ENCODE data around the gene IL15RA.

IL15RA gene

GRCh38 chr10:5977471-5978229 lies at the start of gene IL15RA:
IL15RA (minus strand) TSS chr10:5977543; CDS start chr10:5977492, 51 bp downstream.
- DNase-seq = peak; percentile 85 to 88

GRCh38 chr10:6025683-6026255 lies 48.4 kb upstream of the IL15RA start:
- no peak for DNase-seq

- DNase-seq = no peak
These were observed 47.0 kb upstream of the IL15RA start for GRCh38 chr10:6024334-6024682.

GRCh38 chr10:6023661-6024333 lies 46.5 kb upstream of the IL15RA start:
- DNase-seq = no peak

- DNase-seq = no peak
These were observed 45.3 kb upstream of the IL15RA start for GRCh38 chr10:6022660-6023059.

GRCh38 chr10:6020826-6021225 lies 43.5 kb upstream of the IL15RA start:
- no peak for DNase-seq

- no peak for DNase-seq
These were observed 42.5 kb upstream of the IL15RA start for GRCh38 chr10:6019796-6020195.

GRCh38 chr10:6019010-6019782 lies 41.9 kb upstream of the IL15RA start:
- DNase-seq = no peak

- no peak for DNase-seq
These were observed 41.1 kb upstream of the IL15RA start for GRCh38 chr10:6018422-6018821.

- DNase-seq = no peak
These were observed 40.5 kb upstream of the IL15RA start for GRCh38 chr10:6017781-6018354.

GRCh38 chr10:6014241-6014761 lies 37.0 kb upstream of the IL15RA start:
- DNase-seq = peak; percentile 67 to 93

GRCh38 chr10:6013413-6014192 lies 36.3 kb upstream of the IL15RA start:
- no peak for DNase-seq

- no peak for DNase-seq
These were observed 35.0 kb upstream of the IL15RA start for GRCh38 chr10:6012121-6012905.

GRCh38 chr10:6011558-6011957 lies 34.2 kb upstream of the IL15RA start:
- no peak for DNase-seq

GRCh38 chr10:6010569-6010968 lies 33.2 kb upstream of the IL15RA start:
- DNase-seq = no peak

GRCh38 chr10:6009961-6010360 lies 32.6 kb upstream of the IL15RA start:
- no peak for DNase-seq

- peak; percentile 82 to 90 for DNase-seq
These were observed 31.8 kb upstream of the IL15RA start for GRCh38 chr10:6009150-6009549.

GRCh38 chr10:6008497-6009142 lies 31.3 kb upstream of the IL15RA start:
- DNase-seq = no peak

- DNase-seq = no peak
These were observed 29.6 kb upstream of the IL15RA start for GRCh38 chr10:6006991-6007390.

- DNase-seq = no peak
These were observed 29.2 kb upstream of the IL15RA start for GRCh38 chr10:6006546-6006945.
